ENCODE results near the gene SKAP1.

SKAP1 gene

GRCh38 chr17:48101012-48101720, 328.8 kb downstream of the SKAP1 start, which contains the start of gene CBX1:
TSS of gene CBX1 (minus strand) at chr17:48101478. CDS start at chr17:48077004, 24,474 bp downstream.
- peak; percentile 21 for DNase-seq

- DNase-seq: no peak
These were observed 329.4 kb downstream of the SKAP1 start for GRCh38 chr17:48100591-48101011.

GRCh38 chr17:48100160-48100559, 329.9 kb downstream of the SKAP1 start:
- DNase-seq: no peak

GRCh38 chr17:48095611-48096010, 334.4 kb downstream of the SKAP1 start:
- no peak for DNase-seq

- no peak for DNase-seq
These were observed 336.5 kb downstream of the SKAP1 start for GRCh38 chr17:48093341-48094045.

GRCh38 chr17:48084932-48085331, 345.1 kb downstream of the SKAP1 start:
- DNase-seq: no peak

All from cortex of kidney (tissue), 1 donor.